GM10266 (cell line): ENCODE measurements around the gene JPT1.

Experiments used
- DNase-seq: peaks from one replicate; pipeline ENCODE4 v3.0.0; 2012; ENCODE audit errors: extremely low spot score
- TF ChIP-seq, protein P1 (sequence below): IDR thresholded peaks from 2 replicates; pipeline ENCODE4 v1.5.1; 2012; ENCODE audit warnings: mild to moderate bottlenecking, low read depth; ENCODE audit not compliant: control insufficient read depth, insufficient read depth; ENCODE audit errors: missing control alignments

The JPT1 gene, protein sequence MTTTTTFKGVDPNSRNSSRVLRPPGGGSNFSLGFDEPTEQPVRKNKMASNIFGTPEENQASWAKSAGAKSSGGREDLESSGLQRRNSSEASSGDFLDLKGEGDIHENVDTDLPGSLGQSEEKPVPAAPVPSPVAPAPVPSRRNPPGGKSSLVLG

DNA sequence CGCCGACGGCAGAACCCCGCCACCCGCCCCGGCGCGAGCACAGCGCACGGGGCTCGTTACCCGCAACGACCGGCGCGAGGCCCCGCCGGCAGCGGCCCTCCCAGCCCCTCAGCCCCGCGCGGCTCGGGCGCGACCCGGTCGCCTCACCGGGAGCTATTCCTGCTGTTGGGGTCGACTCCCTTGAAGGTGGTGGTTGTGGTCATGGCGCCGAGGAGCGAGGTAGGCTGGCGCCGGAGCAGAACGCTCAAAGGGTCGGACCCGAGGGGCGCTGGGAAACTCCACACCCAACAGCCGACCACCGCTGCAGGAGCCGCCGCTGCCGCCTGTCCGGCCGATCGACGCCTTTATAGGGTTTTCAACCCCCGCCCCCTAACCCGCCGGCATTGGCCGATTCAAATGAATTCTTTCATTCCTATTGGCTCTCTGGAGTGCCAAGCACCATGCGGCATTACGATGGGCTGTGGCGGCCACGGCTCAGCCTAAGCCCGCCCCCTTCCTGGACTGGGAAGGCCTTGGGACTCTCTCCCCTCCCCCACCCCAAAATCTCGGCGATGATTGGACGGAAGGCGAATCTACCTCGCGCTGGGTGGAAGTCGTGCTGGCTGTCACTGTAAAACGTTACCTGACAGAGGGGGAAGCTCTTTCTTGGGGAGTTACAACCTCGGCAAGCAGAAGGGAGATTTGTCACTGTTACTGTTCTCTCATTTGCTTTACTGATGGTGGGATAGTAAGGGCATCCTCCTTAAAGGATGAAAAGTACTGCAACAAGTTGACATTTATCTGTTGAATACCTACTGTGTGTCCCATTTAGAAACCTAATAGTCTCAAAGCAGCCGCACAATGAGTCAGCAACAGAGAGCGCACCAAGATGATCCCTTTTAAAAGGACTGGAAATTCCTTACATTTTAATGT lies at the start of gene JPT1:
JPT1 (minus strand) TSS at position 318 of the 912 bp plus-strand sequence; CDS start at position 203, 115 bp downstream.
- TF ChIP-seq, protein P1, sequence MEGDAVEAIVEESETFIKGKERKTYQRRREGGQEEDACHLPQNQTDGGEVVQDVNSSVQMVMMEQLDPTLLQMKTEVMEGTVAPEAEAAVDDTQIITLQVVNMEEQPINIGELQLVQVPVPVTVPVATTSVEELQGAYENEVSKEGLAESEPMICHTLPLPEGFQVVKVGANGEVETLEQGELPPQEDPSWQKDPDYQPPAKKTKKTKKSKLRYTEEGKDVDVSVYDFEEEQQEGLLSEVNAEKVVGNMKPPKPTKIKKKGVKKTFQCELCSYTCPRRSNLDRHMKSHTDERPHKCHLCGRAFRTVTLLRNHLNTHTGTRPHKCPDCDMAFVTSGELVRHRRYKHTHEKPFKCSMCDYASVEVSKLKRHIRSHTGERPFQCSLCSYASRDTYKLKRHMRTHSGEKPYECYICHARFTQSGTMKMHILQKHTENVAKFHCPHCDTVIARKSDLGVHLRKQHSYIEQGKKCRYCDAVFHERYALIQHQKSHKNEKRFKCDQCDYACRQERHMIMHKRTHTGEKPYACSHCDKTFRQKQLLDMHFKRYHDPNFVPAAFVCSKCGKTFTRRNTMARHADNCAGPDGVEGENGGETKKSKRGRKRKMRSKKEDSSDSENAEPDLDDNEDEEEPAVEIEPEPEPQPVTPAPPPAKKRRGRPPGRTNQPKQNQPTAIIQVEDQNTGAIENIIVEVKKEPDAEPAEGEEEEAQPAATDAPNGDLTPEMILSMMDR: no peak
- DNase-seq: peak; percentile 98

DNA sequence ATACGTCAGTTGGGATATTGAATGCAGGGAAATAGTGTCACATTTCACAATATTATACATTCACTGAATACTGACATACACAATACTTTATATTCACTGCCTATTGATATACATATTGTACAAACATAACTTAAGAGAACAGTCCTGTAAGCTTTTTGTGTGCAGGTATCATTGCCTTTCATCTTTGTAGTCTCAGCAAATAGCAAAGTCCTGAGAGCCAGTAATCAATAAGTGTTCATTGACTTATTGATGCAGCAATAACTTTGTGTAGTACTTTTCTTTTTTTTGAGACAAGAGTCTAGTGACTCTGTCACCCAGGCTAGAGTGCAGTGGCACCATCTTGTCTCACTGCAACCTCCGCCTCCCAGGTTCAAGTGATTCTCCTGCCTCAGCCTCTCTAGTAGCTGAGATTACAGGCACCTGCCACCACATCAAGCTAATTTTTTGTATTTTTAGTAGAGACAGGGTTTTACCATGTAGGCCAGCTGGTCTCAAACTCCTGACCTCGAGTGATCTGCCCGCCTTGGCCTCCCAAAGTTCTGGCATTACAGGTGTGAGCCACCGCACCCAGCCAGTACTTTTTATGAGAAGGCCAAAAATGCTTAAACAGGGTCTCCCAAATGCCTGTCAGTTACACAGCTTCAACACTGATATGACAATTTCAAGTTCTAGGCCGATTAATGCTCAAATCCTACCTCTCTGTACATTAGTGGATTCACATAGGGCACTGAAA lies 45.7 kb upstream of the JPT1 start:
- DNase-seq: no peak

DNA sequence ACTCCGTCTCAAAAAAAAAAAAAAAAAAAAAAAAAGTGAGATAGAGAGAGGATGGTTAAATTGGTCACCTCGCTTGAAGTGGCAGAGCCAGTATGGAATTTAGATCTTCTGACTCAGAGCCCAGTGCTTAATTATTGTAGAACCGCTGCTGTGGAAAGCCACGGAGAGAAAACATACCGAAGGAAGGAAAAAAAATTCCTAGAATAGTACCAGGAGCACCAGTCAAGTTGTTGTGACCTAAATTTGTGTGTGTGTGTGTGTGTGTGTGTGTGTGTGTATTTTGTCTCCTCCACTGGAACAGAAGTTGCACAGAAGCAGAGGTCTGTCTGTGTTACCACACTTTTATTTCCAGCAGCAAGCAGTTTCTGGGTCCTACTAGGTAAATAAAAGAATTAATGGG lies 40.6 kb upstream of the JPT1 start:
- no peak for DNase-seq

More for the DNA sequence above, 45.7 kb upstream of the JPT1 start:
- TF ChIP-seq, protein P1: no peak

DNA sequence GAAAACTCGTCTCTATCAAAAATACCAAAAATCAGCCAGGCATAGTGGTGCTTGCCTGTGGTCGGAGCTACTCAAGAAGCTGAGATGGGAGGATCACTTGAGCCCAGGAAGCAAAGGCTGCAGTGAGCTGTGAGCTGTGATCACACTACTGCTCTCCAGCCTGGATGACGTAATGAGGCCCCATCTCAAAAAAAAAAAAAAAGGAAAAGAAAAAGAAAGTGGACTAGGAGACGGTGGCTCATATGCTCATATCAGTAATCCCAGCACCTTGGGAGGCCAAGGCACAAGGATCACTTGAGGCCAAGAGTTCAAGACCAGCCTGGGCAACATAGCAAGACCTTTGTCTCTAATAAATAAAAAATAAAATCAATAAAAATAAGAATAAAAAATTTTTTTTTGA lies 37.3 kb upstream of the JPT1 start:
- TF ChIP-seq, protein P1: no peak
- DNase-seq: no peak

More for the DNA sequence above, 40.6 kb upstream of the JPT1 start:
- TF ChIP-seq, protein P1: no peak

DNA sequence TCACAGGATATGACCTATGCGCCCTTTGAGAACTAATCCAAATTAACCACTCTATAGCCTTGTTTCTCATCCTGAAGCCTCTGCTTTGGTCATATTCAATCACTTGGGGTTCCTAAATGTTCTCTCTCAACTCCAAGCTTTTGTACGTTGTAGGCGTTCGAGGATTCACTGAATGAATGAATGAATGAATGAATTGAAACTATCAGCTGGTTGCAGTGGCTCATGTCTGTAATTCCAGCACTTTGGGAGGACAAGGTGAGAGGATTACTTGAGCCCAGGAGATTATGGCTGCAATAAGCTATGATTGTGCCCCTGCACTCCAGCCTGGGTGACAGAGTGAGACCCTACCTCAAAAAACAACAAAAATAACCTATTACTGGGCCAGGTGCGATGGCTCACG lies 34.3 kb upstream of the JPT1 start:
- TF ChIP-seq, protein P1: no peak
- no peak for DNase-seq

DNA sequence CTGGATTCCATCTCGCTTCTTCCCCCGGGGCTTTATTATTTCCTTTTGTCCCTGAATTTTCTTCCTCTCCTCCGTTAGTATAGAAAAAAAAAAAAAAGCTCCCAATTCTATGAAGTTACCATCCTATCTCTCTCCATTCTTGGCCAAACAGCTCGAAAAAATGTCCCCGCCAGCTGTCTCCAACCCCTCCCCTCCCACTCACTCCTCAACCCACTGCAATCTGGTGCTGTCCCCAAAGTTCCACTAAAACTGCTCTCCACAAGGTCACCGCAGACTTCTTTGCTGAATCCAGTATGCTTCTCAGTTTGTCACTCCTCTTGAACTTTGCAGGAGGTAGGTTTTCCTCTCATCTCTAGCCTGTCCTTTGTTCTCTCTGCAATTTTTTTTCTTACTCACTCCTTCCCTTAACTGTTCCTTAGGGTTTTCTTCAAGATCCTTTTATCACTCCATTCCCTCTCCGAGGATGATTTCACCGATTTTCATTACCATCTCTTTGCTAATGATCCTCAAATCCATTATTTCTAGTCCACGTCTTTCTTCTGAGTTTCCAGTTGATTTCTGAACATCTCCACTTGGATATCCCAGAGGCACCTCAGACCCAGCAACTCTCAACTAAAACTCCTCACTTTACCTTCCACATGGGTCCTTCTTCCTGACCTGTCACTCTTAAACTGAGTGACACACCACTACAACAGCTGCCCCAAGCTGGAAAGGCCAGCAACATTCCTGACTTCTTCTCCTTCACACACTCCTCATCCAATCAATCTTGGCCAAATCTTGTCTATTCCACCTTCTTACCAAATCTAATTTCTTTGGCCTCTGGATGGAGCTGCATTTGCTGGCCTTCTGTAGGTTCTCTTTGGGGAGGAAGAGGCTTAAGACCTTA lies 29.9 kb upstream of the JPT1 start:
- no peak for DNase-seq
- TF ChIP-seq, protein P1: no peak
